Measurements from ENCODE around the gene NT5DC2. TPM values are rescaled to one million over a fixed set of nuclear protein-coding genes. Genes with fewer than 3 reads are reported as not detected.
A peak's percentile ranks its signal among the peaks of the same experiment; 100 is the strongest.

NT5DC2 gene
- total RNA-seq, 1 experiment from 2014 or later = 215 TPM

DNA sequence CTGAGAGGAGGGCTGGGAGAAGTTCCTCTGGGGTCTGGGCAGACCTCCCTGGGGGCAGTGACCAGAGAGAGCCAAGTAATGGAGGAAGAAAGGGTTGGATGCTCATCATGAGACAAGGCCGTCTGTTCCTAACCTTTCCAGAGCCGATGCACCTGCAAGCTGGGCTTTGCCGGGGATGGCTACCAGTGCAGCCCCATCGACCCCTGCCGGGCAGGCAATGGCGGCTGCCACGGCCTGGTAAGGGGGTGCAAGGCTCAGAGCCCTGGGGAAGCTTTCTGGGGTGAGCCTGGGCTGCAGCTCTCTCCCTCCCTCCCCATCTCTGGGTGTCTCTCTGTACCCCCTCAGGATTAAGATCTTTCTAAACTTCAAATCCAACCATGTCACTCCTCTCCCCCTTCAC is 22.1 kb downstream of the NT5DC2 start:
- Histone ChIP-seq H4K20me1 (ENCODE audit: insufficient read depth) (no peaks in the 10 kb centered on the region), H3K9me3 (ENCODE audit: insufficient read depth, low read depth) (no peaks in the 10 kb centered on the region), H3K36me3 (ENCODE audit: low read depth) (no peaks in the 10 kb centered on the region), H3K4me3 (no peak overlapping the region), H2AFZ (no peak overlapping the region), H3K9me2 (ENCODE audit: insufficient read depth) (no peaks in the 10 kb centered on the region), H3K4me2 (no peak overlapping the region), H3K27me3 (ENCODE audit: insufficient read depth, low read depth) (no peaks in the 10 kb centered on the region), H3K27ac (no peak overlapping the region), H3K4me1 (replicated peaks; ENCODE audit: insufficient read depth) (peaks cover 12% of the 10 kb centered on the region; the same call in 1 of the 2 replicates), H3K79me2 (ENCODE audit: low read depth) (no peaks in the 10 kb centered on the region), H3F3A (ENCODE audit: insufficient read depth, low read depth) (no peaks in the 10 kb centered on the region)
- BruUV-seq (replicated peaks) = no TSS peak
- TF ChIP-seq, protein P1, sequence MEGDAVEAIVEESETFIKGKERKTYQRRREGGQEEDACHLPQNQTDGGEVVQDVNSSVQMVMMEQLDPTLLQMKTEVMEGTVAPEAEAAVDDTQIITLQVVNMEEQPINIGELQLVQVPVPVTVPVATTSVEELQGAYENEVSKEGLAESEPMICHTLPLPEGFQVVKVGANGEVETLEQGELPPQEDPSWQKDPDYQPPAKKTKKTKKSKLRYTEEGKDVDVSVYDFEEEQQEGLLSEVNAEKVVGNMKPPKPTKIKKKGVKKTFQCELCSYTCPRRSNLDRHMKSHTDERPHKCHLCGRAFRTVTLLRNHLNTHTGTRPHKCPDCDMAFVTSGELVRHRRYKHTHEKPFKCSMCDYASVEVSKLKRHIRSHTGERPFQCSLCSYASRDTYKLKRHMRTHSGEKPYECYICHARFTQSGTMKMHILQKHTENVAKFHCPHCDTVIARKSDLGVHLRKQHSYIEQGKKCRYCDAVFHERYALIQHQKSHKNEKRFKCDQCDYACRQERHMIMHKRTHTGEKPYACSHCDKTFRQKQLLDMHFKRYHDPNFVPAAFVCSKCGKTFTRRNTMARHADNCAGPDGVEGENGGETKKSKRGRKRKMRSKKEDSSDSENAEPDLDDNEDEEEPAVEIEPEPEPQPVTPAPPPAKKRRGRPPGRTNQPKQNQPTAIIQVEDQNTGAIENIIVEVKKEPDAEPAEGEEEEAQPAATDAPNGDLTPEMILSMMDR (conservative IDR thresholded peaks at IDR 0.05) = no peak
- no peak for TF ChIP-seq EZH2 (IDR thresholded peaks at IDR 0.05; ENCODE audit: low read depth)
- DNase-seq = no peak
- CTCF ChIA-PET = no interaction called here
- intact Hi-C loops (cut with micrococcal nuclease; ENCODE audit: unreplicated experiment) = no loop called here
- POLR2A ChIA-PET (ENCODE audit: unreplicated experiment) = interaction anchor here (0.7 kb wide), 1 partner anchor 47 kb away, joined by 3 read pairs; no protein-coding TSS in a partner anchor

DNA sequence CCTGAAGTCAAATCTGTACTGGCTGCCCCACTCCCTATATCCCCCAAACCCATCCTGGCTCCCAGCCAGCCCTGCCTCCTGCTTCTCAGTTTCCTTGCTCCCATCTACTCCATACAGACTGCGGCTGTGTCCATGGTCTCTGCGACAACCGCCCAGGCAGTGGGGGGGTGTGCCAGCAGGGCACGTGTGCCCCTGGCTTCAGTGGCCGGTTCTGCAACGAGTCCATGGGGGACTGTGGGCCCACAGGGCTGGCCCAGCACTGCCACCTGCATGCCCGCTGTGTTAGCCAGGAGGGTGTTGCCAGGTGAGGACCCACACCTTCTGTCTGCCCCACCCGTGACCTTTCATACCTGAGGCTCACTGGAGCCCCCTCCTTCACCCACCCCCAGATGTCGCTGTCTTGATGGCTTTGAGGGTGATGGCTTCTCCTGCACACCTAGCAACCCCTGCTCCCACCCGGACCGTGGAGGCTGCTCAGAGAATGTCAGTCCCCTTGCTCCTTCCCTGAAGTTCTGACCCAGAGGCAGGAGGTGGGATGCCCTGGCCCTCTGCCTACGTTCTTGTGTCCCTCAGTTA is 23.8 kb downstream of the NT5DC2 start:
- TF ChIP-seq EZH2 (IDR thresholded peaks at IDR 0.05; ENCODE audit: low read depth) = no peak
- TF ChIP-seq, protein P1 (conservative IDR thresholded peaks at IDR 0.05) = no peak
- BruUV-seq (replicated peaks) = no TSS peak
- no peaks in the 10 kb centered on the region for H3K36me3 ChIP-seq (ENCODE audit: low read depth)
- ChIA-PET CTCF (no interaction called here), POLR2A (ENCODE audit: unreplicated experiment) (no interaction called here)
- H3K4me3 ChIP-seq = no peak overlapping the region
- no peak overlapping the region for H2AFZ ChIP-seq
- no peaks in the 10 kb centered on the region for H3K9me3 ChIP-seq (ENCODE audit: insufficient read depth, low read depth)
- H3K27me3 ChIP-seq (ENCODE audit: insufficient read depth, low read depth) = no peaks in the 10 kb centered on the region
- intact Hi-C loops (cut with micrococcal nuclease; ENCODE audit: unreplicated experiment) = no loop called here
- DNase-seq = peak in 1 of 2 experiments; percentile 26
- no peaks in the 10 kb centered on the region for H4K20me1 ChIP-seq (ENCODE audit: insufficient read depth)
- no peak overlapping the region for H3K27ac ChIP-seq
- H3F3A ChIP-seq (ENCODE audit: insufficient read depth, low read depth) = no peaks in the 10 kb centered on the region
- peaks cover 12% of the 10 kb centered on the region; the same call in 1 of the 2 replicates for H3K4me1 ChIP-seq (replicated peaks; ENCODE audit: insufficient read depth)
- no peaks in the 10 kb centered on the region for H3K9me2 ChIP-seq (ENCODE audit: insufficient read depth)
- no peak overlapping the region for H3K4me2 ChIP-seq
- no peaks in the 10 kb centered on the region for H3K79me2 ChIP-seq (ENCODE audit: low read depth)

DNA sequence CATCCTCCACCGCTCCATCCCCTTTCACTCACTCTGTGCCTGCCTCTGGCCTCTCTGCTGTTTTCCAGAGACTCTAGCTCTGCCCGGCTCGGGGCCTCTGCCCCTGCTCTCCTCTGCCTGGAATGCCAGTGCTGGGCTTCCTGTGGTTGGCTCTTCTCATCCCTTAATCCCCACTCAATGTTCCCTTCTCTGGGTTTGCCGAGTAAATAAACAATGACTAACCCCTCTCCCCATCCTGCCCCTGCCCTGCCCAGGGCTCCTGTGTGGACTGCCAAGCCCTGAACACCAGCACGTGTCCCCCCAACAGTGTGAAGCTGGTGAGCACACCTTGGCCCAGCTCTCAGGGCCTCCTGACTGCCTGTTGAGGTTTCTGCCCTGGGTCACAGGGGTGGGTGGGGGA is 26.3 kb downstream of the NT5DC2 start:
- CTCF ChIA-PET = no interaction called here

More for the DNA sequence above, 26.3 kb downstream of the NT5DC2 start:
- TF ChIP-seq, protein P1 (conservative IDR thresholded peaks at IDR 0.05) = no peak
- TF ChIP-seq EZH2 (IDR thresholded peaks at IDR 0.05; ENCODE audit: low read depth) = no peak
- peaks cover 12% of the 10 kb centered on the region; the same call in 1 of the 2 replicates for H3K4me1 ChIP-seq (replicated peaks; ENCODE audit: insufficient read depth)
- no peaks in the 10 kb centered on the region for H3K9me2 ChIP-seq (ENCODE audit: insufficient read depth)
- intact Hi-C loops (cut with micrococcal nuclease; ENCODE audit: unreplicated experiment) = no loop called here
- H3K27me3 ChIP-seq (ENCODE audit: insufficient read depth, low read depth) = no peaks in the 10 kb centered on the region
- H3K79me2 ChIP-seq (ENCODE audit: low read depth) = no peaks in the 10 kb centered on the region
- no peaks in the 10 kb centered on the region for H3F3A ChIP-seq (ENCODE audit: insufficient read depth, low read depth)
- no peak overlapping the region for H3K4me3 ChIP-seq
- H3K9me3 ChIP-seq (ENCODE audit: insufficient read depth, low read depth) = no peaks in the 10 kb centered on the region
- H4K20me1 ChIP-seq (ENCODE audit: insufficient read depth) = no peaks in the 10 kb centered on the region
- DNase-seq = peak; percentile 55 to 68
- H3K27ac ChIP-seq = no peak overlapping the region
- H3K36me3 ChIP-seq (ENCODE audit: low read depth) = no peaks in the 10 kb centered on the region
- H3K4me2 ChIP-seq = no peak overlapping the region
- H2AFZ ChIP-seq = no peak overlapping the region
- no TSS peak for BruUV-seq (replicated peaks)
- POLR2A ChIA-PET (ENCODE audit: unreplicated experiment) = no interaction called here

All from PC-9 (cell line).